ENCODE data around the gene FUNDC2.
A peak's percentile ranks its signal among the peaks of the same experiment; 100 is the strongest.

Gene FUNDC2

DNA sequence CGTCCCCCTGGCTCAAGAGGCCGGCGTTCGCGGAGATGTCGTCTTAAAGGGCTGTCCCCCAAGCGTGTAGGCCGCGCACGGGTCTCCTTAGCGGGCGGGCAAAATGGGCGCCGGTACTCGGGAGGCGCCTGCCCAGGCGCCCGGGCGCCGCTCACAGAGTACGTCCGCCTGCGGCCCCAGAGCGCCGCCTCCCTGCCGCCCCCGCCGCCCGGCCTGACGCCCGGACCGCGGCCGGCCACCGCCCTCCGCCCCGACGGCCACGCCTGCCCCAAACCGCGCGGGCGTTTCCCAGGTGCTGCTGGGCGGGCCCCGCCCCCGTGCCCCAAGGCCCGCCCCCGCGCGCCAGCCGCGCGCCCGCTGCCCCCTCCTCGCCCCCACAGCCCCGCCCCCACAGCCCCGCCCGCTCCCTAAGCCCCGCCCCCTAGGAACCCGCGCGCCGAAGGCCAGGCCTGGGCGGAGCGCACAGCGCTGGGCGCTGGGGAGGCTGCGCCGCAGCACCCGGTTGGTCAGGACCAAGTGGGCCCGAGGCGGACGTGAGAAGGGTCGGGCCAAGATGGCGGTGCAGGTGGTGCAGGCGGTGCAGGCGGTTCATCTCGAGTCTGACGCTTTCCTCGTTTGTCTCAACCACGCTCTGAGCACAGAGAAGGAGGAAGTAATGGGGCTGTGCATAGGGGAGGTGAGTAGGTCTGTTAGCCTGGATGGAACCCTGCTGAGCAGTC lies 44.5 kb downstream of the FUNDC2 start, which contains the start of the genes BRCC3, CMC4 and MTCP1:
Gene BRCC3, plus strand, starts transcription at position 534 of the 719 bp plus-strand sequence. Its CDS starts 20 bp downstream, at position 554.
Gene CMC4, minus strand, starts transcription at position 162 of the 719 bp plus-strand sequence. CDS start 7,113 bp downstream, outside the sequence.
Gene MTCP1, minus strand, starts transcription at position 162 of the 719 bp plus-strand sequence. CDS start 5,126 bp downstream, outside the sequence.
- DNase-seq: peak; percentile 83

DNA sequence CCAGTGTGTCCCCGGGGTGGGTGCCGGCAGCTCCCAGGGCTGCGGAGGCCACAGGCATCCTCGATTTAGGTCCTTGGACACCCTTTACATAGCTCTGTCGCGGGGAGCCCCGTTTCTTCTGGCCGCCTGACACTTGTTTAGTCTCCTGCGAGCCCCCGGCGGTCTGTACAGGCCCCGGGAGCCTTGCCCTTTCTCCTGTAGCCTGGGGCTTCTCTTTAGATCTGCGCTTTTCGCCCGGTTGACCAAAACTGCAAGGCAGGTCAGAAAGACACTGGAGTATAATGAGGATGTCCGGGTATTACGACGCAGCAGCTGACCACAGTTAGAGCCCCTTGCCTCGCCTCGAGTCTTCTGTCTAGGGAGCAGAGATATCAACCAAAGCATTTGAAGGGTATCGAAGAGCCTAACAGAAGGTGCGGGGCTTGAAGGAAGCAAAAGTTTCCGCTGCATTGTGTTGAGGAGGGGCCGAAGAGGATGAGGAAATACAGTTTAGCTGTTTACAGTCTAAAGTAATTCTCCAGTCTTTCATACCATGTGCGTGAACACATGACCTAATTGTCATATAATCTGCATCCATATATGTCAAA lies 45.1 kb downstream of the FUNDC2 start:
- peak; percentile 7 for DNase-seq

- peak; percentile 53 for DNase-seq
These were observed 59.7 kb downstream of the FUNDC2 start for GRCh38 chrX:155086202-155086840.

GRCh38 chrX:155086961-155087735 lies 60.5 kb downstream of the FUNDC2 start:
- DNase-seq: no peak

DNA sequence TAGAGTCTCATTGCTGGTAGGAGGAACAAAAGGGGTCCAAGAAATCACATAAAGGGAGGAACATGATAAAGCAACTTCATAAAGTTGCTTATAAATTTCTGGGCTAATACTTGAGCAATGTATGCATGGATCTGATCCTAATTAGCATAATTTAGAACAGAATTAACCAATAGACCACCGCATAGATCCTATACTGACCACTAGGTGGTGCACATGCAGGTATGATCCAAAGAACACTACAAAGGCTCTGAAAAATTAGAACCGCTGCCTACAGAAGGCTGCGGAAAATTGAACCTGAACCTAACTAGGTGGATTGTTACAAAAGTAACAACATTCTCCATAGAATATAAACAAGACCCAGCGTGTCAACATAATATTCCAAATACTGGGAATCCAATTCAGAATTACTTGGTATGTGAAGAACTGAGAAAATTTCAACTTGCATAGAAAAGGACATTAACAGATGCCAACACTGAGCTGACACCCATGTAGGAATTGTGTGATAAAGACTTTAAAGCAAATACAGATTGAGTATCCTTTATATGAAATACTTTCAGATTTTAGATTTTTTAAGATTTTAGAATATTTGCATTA lies 67.9 kb downstream of the FUNDC2 start:
- DNase-seq: peak; percentile 61

GRCh38 chrX:155105919-155106318 lies 79.3 kb downstream of the FUNDC2 start:
- DNase-seq: no peak

GRCh38 chrX:155108427-155108826 lies 81.8 kb downstream of the FUNDC2 start:
- DNase-seq: no peak
